ENCODE data around the gene ABCC4.
"Not testable (repeated sequence)": the region's sequence is repeated elsewhere in the genome, so short reads cannot be mapped to it uniquely, and the experiment has no call there.

Gene ABCC4

DNA sequence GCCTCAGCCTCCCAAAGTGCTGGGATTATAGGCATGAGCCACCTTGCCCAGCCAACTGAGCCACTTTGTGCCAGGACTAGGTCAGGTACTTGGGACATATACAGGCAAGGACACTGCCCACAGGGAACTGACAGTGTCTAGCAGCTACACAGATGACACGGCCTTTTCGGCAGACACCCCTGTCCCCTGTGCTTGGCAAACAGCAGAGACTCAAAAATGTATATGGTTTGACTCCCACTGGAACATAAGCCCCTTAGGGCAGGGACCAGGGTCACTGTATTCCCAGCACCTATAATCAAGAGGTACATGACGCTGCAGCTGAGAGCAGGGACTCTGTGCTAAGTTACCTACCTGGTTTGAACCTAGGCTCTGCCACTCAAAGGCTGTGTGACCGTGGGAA lies 16.8 kb downstream of the ABCC4 start:
- TF ChIP-seq, protein P1, sequence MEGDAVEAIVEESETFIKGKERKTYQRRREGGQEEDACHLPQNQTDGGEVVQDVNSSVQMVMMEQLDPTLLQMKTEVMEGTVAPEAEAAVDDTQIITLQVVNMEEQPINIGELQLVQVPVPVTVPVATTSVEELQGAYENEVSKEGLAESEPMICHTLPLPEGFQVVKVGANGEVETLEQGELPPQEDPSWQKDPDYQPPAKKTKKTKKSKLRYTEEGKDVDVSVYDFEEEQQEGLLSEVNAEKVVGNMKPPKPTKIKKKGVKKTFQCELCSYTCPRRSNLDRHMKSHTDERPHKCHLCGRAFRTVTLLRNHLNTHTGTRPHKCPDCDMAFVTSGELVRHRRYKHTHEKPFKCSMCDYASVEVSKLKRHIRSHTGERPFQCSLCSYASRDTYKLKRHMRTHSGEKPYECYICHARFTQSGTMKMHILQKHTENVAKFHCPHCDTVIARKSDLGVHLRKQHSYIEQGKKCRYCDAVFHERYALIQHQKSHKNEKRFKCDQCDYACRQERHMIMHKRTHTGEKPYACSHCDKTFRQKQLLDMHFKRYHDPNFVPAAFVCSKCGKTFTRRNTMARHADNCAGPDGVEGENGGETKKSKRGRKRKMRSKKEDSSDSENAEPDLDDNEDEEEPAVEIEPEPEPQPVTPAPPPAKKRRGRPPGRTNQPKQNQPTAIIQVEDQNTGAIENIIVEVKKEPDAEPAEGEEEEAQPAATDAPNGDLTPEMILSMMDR (IDR thresholded peaks at IDR 0.05; ENCODE audit: control insufficient read depth, extremely low read depth, insufficient read depth), result no peak
- no peak for DNase-seq (ENCODE audit: low read depth)
- no peak overlapping the region for H3K4me3 ChIP-seq (ENCODE audit: low read depth, low read length)

GRCh38 chr13:95279016-95279415 lies 22.2 kb downstream of the ABCC4 start:
- H3K4me3 ChIP-seq (ENCODE audit: low read depth, low read length), result no peak overlapping the region
- TF ChIP-seq, protein P1 (IDR thresholded peaks at IDR 0.05; ENCODE audit: control insufficient read depth, extremely low read depth, insufficient read depth), result no peak
- DNase-seq (ENCODE audit: low read depth), result no peak

DNA sequence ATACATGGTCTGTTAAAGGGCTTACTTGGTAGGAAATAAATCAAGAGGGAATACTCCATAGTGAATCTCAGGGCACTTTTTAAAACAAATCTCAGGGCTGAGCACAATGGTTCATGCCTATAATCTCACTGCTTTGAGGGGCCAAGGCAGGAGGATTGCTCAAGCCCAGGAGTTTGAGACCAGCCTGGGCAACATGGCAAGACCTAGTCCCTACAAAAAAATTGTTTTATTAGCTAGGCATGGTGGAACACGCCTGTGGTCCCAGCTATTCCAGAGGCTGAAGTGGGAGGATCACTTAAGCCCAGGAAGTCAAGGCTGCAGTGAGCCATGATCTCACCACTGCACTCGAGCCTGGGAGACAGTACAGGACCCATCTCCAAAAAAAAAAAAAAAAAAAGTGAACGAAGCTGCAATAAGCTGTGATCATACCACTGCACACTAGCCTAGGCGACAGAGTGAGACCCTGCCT lies 25.2 kb downstream of the ABCC4 start:
- TF ChIP-seq, protein P1 (IDR thresholded peaks at IDR 0.05; ENCODE audit: control insufficient read depth, extremely low read depth, insufficient read depth), result no peak
- no peak for DNase-seq (ENCODE audit: low read depth)
- H3K4me3 ChIP-seq (ENCODE audit: low read depth, low read length), result no peak overlapping the region

DNA sequence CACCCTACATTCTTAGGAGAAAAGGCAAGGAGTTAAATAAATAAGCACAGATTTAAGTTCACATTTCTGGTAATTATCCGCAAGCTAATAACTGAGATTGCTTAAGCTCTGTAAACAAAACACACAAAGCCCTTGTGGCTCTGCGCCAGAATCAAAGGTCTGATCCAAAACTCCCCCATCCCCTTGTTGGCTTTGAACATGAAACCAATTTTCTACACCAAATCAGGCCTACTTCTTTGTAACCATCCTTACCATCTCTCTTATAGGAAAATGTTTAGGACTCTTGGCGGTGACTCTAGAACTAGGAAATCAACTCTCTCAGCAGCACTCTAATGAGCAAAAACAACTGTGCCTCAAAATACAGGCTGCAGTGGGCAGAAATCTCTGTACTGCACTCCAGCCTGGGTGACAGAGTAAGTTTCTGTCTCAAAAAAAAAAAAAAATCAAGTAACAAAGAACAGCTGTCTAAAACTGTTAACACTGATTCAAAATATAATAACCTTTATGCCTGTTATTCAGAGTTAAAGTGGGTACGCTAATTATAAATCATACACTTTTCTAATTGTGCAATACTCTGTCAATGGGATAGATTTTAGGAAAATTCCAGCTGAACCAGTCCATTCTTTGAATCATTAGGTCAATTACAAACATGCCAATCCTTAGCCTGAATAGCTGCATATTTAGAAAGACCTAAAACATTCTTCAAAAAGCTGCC lies 25.8 kb downstream of the ABCC4 start:
- no peak for DNase-seq (ENCODE audit: low read depth)
- no peak overlapping the region for H3K4me3 ChIP-seq (ENCODE audit: low read depth, low read length)
- TF ChIP-seq, protein P1 (IDR thresholded peaks at IDR 0.05; ENCODE audit: control insufficient read depth, extremely low read depth, insufficient read depth), result no peak

DNA sequence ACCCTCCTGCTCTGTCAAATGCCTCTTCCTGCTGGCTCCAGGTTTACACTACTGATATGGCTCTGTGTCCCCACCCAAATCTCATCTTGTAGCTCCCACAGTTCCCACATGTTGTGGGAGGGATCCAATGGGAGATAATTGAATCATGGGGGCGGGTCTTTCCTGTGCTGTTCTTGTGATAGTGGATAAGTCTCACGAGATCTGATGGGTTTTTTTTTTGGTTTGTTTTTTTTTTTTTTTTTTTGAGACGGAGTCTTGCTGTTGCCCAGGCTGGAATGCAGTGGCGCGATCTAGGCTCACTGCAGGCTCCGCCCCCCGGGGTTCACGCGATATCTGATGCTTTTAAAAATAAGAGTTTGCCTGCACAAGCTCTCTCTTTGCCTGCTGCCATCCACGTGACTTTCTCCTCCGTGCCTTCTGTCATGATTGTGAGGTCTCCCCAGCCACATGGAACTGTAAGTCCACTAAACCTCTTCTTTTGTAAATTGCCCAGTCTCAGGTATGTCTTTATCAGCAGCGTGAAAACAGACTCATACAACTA lies 27.6 kb downstream of the ABCC4 start:
- peak overlapping the region; percentile 21 for H3K4me3 ChIP-seq (ENCODE audit: low read depth, low read length)

DNA sequence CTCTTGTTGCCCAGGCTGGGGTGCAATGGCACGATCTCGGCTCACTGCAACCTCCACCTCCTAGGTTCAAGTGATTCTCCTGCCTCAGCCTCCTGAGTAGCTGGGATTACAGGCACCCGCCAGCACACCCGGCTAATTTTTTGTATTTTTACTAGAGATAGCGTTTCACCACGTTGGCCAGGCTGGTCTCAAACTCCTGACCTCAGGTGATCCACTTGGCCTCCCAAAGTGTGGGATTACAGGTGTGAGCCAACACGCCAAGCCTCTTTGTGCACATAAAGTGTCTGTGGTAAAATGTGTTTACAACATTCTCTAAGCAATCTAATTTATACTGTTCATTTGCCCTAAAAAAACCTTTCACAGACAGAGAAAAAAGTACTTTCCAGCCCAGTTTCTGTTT lies 29.2 kb downstream of the ABCC4 start:
- not testable (repeated sequence) for H3K4me3 ChIP-seq (ENCODE audit: low read depth, low read length)

More for the DNA sequence above, 27.6 kb downstream of the ABCC4 start:
- not testable (repeated sequence) for DNase-seq (ENCODE audit: low read depth)

GRCh38 chr13:95269756-95270155 lies 31.5 kb downstream of the ABCC4 start:
- TF ChIP-seq, protein P1 (IDR thresholded peaks at IDR 0.05; ENCODE audit: control insufficient read depth, extremely low read depth, insufficient read depth), result no peak
- DNase-seq (ENCODE audit: low read depth), result no peak
- H3K4me3 ChIP-seq (ENCODE audit: low read depth, low read length), result no peak overlapping the region

More for the DNA sequence above, 29.2 kb downstream of the ABCC4 start:
- not testable (repeated sequence) for DNase-seq (ENCODE audit: low read depth)

GRCh38 chr13:95268343-95269065 lies 32.7 kb downstream of the ABCC4 start:
- not testable (repeated sequence) for DNase-seq (ENCODE audit: low read depth); H3K4me3 ChIP-seq (ENCODE audit: low read depth, low read length)
